ENCODE data around the gene SLIT3. TPM values are rescaled to one million over a fixed set of nuclear protein-coding genes. Genes with fewer than 3 reads are reported as not detected.

The SLIT3 gene
- total RNA-seq, 2 experiments from 2014 or later: 5.4 to 7.3 TPM

- CTCF ChIA-PET: interaction anchor here (0.6 kb wide), 1 partner anchor 413 kb away, joined by 3 read pairs; no protein-coding TSS in a partner anchor
- H3K4me1 Mint-ChIP-seq: peaks cover 36% of the 10 kb centered on the region
- peaks cover 6% of the 10 kb centered on the region for H3K27me3 Mint-ChIP-seq
- H3K27ac Mint-ChIP-seq: peak overlapping the region; percentile 94
- no peaks in the 10 kb centered on the region for H3K9me3 Mint-ChIP-seq (ENCODE audit: low read depth)
- DNase-seq: no peak
- H3K4me3 Mint-ChIP-seq: peak overlapping the region; percentile 9
- H3K36me3 Mint-ChIP-seq (ENCODE audit: low read depth): peaks cover 2% of the 10 kb centered on the region
- POLR2A ChIA-PET: interaction anchor here (1.4 kb wide), 1 partner anchor 14 kb away, joined by 7 read pairs; no protein-coding TSS in a partner anchor
- peak; percentile 65 for ATAC-seq
- intact Hi-C loops (cut with DNase I, micrococcal nuclease): loop anchor here (1.0 to 5.0 kb wide), 6 partner anchors 20 to 1491 kb away; no protein-coding TSS in a partner anchor
Measured at GRCh38 chr5:168822248-168822744, 478.6 kb downstream of the SLIT3 start.

- no peak for DNase-seq
- ChIA-PET CTCF (no interaction called here), POLR2A (no interaction called here)
- Mint-ChIP-seq H3K27ac (peak overlapping the region; percentile 94), H3K27me3 (peaks cover 6% of the 10 kb centered on the region), H3K4me3 (no peak overlapping the region), H3K9me3 (ENCODE audit: low read depth) (no peaks in the 10 kb centered on the region), H3K36me3 (ENCODE audit: low read depth) (peaks cover 2% of the 10 kb centered on the region), H3K4me1 (peaks cover 36% of the 10 kb centered on the region)
- intact Hi-C loops (cut with DNase I, micrococcal nuclease): loop anchor here in 1 of 2 experiments (5.0 kb wide), 1 partner anchor 986 kb away; no protein-coding TSS in a partner anchor
- ATAC-seq: no peak
Measured at GRCh38 chr5:168820874-168821273, 480.1 kb downstream of the SLIT3 start.

- Mint-ChIP-seq H3K36me3 (ENCODE audit: low read depth) (peaks cover 6% of the 10 kb centered on the region), H3K27ac (no peak overlapping the region), H3K4me3 (no peak overlapping the region), H3K27me3 (no peaks in the 10 kb centered on the region), H3K4me1 (peaks cover 34% of the 10 kb centered on the region), H3K9me3 (ENCODE audit: low read depth) (no peaks in the 10 kb centered on the region)
- ChIA-PET POLR2A (no interaction called here), CTCF (interaction anchor here (0.8 to 1.0 kb wide), 2 partner anchors 22 to 1341 kb away, joined by 3 to 5 read pairs; no protein-coding TSS in a partner anchor)
- intact Hi-C loops (cut with DNase I, micrococcal nuclease): no loop called here
- ATAC-seq: no peak
- no peak for DNase-seq
Measured at GRCh38 chr5:168819004-168819621, 481.8 kb downstream of the SLIT3 start.

- CTCF ChIA-PET: interaction anchor here (0.8 to 1.0 kb wide), 2 partner anchors 21 to 1341 kb away, joined by 3 to 5 read pairs; no protein-coding TSS in a partner anchor
- peaks cover 32% of the 10 kb centered on the region for H3K4me1 Mint-ChIP-seq
- POLR2A ChIA-PET: no interaction called here
- H3K27ac Mint-ChIP-seq: no peak overlapping the region
- no peak for DNase-seq
- ATAC-seq: no peak
- peaks cover 6% of the 10 kb centered on the region for H3K36me3 Mint-ChIP-seq (ENCODE audit: low read depth)
- H3K4me3 Mint-ChIP-seq: no peak overlapping the region
- intact Hi-C loops (cut with DNase I, micrococcal nuclease): no loop called here
- H3K9me3 Mint-ChIP-seq (ENCODE audit: low read depth): no peaks in the 10 kb centered on the region
- H3K27me3 Mint-ChIP-seq: no peaks in the 10 kb centered on the region
Measured at GRCh38 chr5:168818558-168818957, 482.4 kb downstream of the SLIT3 start.

- Mint-ChIP-seq H3K4me3 (no peak overlapping the region), H3K36me3 (ENCODE audit: low read depth) (peaks cover 4% of the 10 kb centered on the region), H3K27me3 (no peaks in the 10 kb centered on the region), H3K4me1 (peaks cover 22% of the 10 kb centered on the region), H3K27ac (no peak overlapping the region), H3K9me3 (ENCODE audit: low read depth) (no peaks in the 10 kb centered on the region)
- ChIA-PET POLR2A (no interaction called here), CTCF (interaction anchor here (1.1 to 1.8 kb wide), 2 partner anchors 11 to 20 kb away, joined by 3 to 7 read pairs; no protein-coding TSS in a partner anchor)
- DNase-seq (no peak), ATAC-seq (no peak)
- intact Hi-C loops (cut with DNase I, micrococcal nuclease): no loop called here
Measured at GRCh38 chr5:168817591-168817990, 483.3 kb downstream of the SLIT3 start.

- Mint-ChIP-seq H3K4me1 (peaks cover 13% of the 10 kb centered on the region), H3K27ac (no peak overlapping the region), H3K27me3 (peaks cover 4% of the 10 kb centered on the region), H3K9me3 (ENCODE audit: low read depth) (no peaks in the 10 kb centered on the region), H3K4me3 (no peak overlapping the region), H3K36me3 (ENCODE audit: low read depth) (peaks cover 5% of the 10 kb centered on the region)
- ChIA-PET POLR2A (no interaction called here), CTCF (interaction anchor here (1.1 to 1.8 kb wide), 2 partner anchors 10 to 20 kb away, joined by 3 to 7 read pairs; no protein-coding TSS in a partner anchor)
- ATAC-seq: no peak
- intact Hi-C loops (cut with DNase I, micrococcal nuclease): no loop called here
- DNase-seq: no peak
Measured at GRCh38 chr5:168816661-168817060, 484.3 kb downstream of the SLIT3 start.

- DNase-seq (no peak), ATAC-seq (no peak)
- CTCF ChIA-PET: no interaction called here
- intact Hi-C loops (cut with DNase I, micrococcal nuclease): no loop called here
- POLR2A ChIA-PET: no interaction called here
- Mint-ChIP-seq H3K4me1 (peaks cover 4% of the 10 kb centered on the region), H3K9me3 (ENCODE audit: low read depth) (no peaks in the 10 kb centered on the region), H3K4me3 (no peak overlapping the region), H3K36me3 (ENCODE audit: low read depth) (peaks cover 5% of the 10 kb centered on the region), H3K27me3 (peaks cover 4% of the 10 kb centered on the region), H3K27ac (no peak overlapping the region)
Measured at GRCh38 chr5:168813184-168813968, 487.6 kb downstream of the SLIT3 start.

GRCh38 chr5:168810641-168811040 lies 490.3 kb downstream of the SLIT3 start:
- H3K27me3 Mint-ChIP-seq: peaks cover 6% of the 10 kb centered on the region
- no peak overlapping the region for H3K4me3 Mint-ChIP-seq
- H3K9me3 Mint-ChIP-seq (ENCODE audit: low read depth): no peaks in the 10 kb centered on the region
- peaks cover 5% of the 10 kb centered on the region for H3K36me3 Mint-ChIP-seq (ENCODE audit: low read depth)
- intact Hi-C loops (cut with DNase I, micrococcal nuclease): no loop called here
- ATAC-seq (no peak), DNase-seq (no peak)
- peaks cover 4% of the 10 kb centered on the region for H3K4me1 Mint-ChIP-seq
- no peak overlapping the region for H3K27ac Mint-ChIP-seq
- ChIA-PET POLR2A (no interaction called here), CTCF (interaction anchor here (1.0 kb wide), 1 partner anchor 42 kb away, joined by 4 read pairs; no protein-coding TSS in a partner anchor)

GRCh38 chr5:168809218-168809617 lies 491.7 kb downstream of the SLIT3 start:
- Mint-ChIP-seq H3K27ac (no peak overlapping the region), H3K27me3 (peaks cover 8% of the 10 kb centered on the region), H3K4me3 (no peak overlapping the region), H3K9me3 (ENCODE audit: low read depth) (no peaks in the 10 kb centered on the region), H3K36me3 (ENCODE audit: low read depth) (peaks cover 2% of the 10 kb centered on the region), H3K4me1 (no peaks in the 10 kb centered on the region)
- ChIA-PET CTCF (no interaction called here), POLR2A (no interaction called here)
- DNase-seq (no peak), ATAC-seq (no peak)
- intact Hi-C loops (cut with DNase I, micrococcal nuclease): no loop called here

GRCh38 chr5:168808051-168808616 lies 492.8 kb downstream of the SLIT3 start:
- H3K9me3 Mint-ChIP-seq (ENCODE audit: low read depth): no peaks in the 10 kb centered on the region
- H3K4me3 Mint-ChIP-seq: no peak overlapping the region
- intact Hi-C loops (cut with DNase I, micrococcal nuclease): no loop called here
- peaks cover 6% of the 10 kb centered on the region for H3K4me1 Mint-ChIP-seq
- H3K36me3 Mint-ChIP-seq (ENCODE audit: low read depth): peaks cover 2% of the 10 kb centered on the region
- peaks cover 14% of the 10 kb centered on the region for H3K27me3 Mint-ChIP-seq
- DNase-seq: no peak
- H3K27ac Mint-ChIP-seq: no peak overlapping the region
- no peak for ATAC-seq
- POLR2A ChIA-PET: no interaction called here
- CTCF ChIA-PET: interaction anchor here (1.1 kb wide), 1 partner anchor 18 kb away, joined by 3 read pairs; no protein-coding TSS in a partner anchor

- no peak overlapping the region for H3K4me3 Mint-ChIP-seq
- H3K36me3 Mint-ChIP-seq (ENCODE audit: low read depth): peaks cover 2% of the 10 kb centered on the region
- no peak for DNase-seq
- ChIA-PET POLR2A (no interaction called here), CTCF (interaction anchor here (0.7 to 1.1 kb wide), 2 partner anchors 19 to 20 kb away, joined by 3 read pairs; no protein-coding TSS in a partner anchor)
- ATAC-seq: no peak
- no peak overlapping the region for H3K27ac Mint-ChIP-seq
- peaks cover 14% of the 10 kb centered on the region for H3K27me3 Mint-ChIP-seq
- intact Hi-C loops (cut with DNase I, micrococcal nuclease): no loop called here
- H3K4me1 Mint-ChIP-seq: peaks cover 9% of the 10 kb centered on the region
- H3K9me3 Mint-ChIP-seq (ENCODE audit: low read depth): no peaks in the 10 kb centered on the region
Measured at GRCh38 chr5:168807287-168807686, 493.7 kb downstream of the SLIT3 start.

Measured in activated CD4-positive, alpha-beta T cell treated with anti-CD3 and anti-CD28 coated beads for 36 hours (primary cell).